OCI-LY1 (cell line): ENCODE measurements around the gene KCNN4.

Experiments used
- CTCF ChIP-seq: fragments of 200-600 bp; sonication (generic), shearing (Covaris generic); IDR thresholded peaks from 2 replicates; pipeline ENCODE4 v1.5.1; 2017; ENCODE audit warnings: mild to moderate bottlenecking, antibody characterized with exemption, low read length, moderate library complexity, mixed read lengths
- EZH2 ChIP-seq: fragments of 200-600 bp; sonication (generic), shearing (Covaris generic); IDR thresholded peaks from 2 replicates; pipeline ENCODE4 v1.8.0; 2017; ENCODE audit warnings: borderline replicate concordance, mixed run types, mild to moderate bottlenecking, antibody characterized with exemption, low read length, moderate library complexity, mixed read lengths

- peak; percentile 93 for TF ChIP-seq CTCF
- TF ChIP-seq EZH2: no peak
These were observed 4.4 kb upstream of the KCNN4 start for GRCh38 chr19:43784981-43785808.
